GM12864 (cell line): ENCODE measurements around the gene WDR1.

Experiments used
- DNase-seq: peaks from one replicate; pipeline ENCODE4 v3.0.0-alpha.2; 2011; ENCODE audit warnings: low read depth
- H3K4me3 ChIP-seq: 2 replicates; pipeline ENCODE4 v1.5.1; 2011; ENCODE audit warnings: mild to moderate bottlenecking, low read depth, low read length, control low read depth
- TF ChIP-seq, protein P1 (sequence below): IDR thresholded peaks from 2 replicates; pipeline ENCODE4 v1.5.1; 2011; ENCODE audit warnings: low read depth, mild to moderate bottlenecking, moderate library complexity, low read length, control low read depth, inconsistent platforms; ENCODE audit errors: missing control alignments

Gene WDR1, protein sequence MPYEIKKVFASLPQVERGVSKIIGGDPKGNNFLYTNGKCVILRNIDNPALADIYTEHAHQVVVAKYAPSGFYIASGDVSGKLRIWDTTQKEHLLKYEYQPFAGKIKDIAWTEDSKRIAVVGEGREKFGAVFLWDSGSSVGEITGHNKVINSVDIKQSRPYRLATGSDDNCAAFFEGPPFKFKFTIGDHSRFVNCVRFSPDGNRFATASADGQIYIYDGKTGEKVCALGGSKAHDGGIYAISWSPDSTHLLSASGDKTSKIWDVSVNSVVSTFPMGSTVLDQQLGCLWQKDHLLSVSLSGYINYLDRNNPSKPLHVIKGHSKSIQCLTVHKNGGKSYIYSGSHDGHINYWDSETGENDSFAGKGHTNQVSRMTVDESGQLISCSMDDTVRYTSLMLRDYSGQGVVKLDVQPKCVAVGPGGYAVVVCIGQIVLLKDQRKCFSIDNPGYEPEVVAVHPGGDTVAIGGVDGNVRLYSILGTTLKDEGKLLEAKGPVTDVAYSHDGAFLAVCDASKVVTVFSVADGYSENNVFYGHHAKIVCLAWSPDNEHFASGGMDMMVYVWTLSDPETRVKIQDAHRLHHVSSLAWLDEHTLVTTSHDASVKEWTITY

DNA sequence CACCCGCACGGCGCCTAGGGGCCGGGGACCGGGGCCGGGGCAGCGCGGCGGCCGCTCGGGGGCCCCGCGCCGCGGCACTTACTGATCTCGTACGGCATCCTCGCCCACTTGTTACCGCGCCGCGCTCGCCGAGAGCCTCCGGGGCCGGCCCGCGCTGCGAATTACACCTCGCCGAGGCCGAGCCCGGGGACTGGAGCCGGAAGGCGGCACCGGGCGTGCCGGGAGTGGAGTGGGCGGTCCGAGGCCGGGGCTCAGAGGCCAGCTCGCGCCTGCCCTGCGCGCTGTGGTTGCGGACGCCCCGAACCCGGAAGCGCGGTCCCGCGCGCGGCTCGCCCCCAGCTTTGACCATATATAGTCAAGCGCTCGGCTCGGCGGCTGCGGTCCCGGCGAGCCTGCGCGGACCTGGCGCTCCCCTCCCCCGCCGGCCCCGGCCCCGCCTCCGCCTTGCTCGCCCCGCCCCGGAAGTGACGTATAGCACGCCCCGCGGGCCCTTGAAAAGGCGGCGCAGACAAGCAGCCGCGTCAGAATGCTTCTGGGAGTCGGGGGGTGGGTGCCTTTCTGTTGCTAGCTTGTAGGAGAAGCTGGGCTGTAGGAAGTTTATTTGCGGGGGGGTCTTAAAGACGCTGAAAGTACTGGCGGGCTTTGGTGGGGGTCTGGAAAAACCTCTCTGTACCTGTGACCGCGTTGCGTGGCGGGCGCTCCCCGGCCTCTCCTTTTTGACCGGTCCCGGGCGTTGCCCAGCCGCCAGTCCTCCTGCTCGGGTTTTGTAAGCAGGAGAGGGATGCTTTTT is at the start of gene WDR1:
Gene WDR1 (minus strand): TSS at position 231 of the 790 bp plus-strand sequence. CDS start 133 bp downstream, at position 98.
- TF ChIP-seq, protein P1, sequence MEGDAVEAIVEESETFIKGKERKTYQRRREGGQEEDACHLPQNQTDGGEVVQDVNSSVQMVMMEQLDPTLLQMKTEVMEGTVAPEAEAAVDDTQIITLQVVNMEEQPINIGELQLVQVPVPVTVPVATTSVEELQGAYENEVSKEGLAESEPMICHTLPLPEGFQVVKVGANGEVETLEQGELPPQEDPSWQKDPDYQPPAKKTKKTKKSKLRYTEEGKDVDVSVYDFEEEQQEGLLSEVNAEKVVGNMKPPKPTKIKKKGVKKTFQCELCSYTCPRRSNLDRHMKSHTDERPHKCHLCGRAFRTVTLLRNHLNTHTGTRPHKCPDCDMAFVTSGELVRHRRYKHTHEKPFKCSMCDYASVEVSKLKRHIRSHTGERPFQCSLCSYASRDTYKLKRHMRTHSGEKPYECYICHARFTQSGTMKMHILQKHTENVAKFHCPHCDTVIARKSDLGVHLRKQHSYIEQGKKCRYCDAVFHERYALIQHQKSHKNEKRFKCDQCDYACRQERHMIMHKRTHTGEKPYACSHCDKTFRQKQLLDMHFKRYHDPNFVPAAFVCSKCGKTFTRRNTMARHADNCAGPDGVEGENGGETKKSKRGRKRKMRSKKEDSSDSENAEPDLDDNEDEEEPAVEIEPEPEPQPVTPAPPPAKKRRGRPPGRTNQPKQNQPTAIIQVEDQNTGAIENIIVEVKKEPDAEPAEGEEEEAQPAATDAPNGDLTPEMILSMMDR = no peak
- peak; percentile 80 for DNase-seq
- H3K4me3 ChIP-seq = peak within 1 kb of the TSS; percentile 80

DNA sequence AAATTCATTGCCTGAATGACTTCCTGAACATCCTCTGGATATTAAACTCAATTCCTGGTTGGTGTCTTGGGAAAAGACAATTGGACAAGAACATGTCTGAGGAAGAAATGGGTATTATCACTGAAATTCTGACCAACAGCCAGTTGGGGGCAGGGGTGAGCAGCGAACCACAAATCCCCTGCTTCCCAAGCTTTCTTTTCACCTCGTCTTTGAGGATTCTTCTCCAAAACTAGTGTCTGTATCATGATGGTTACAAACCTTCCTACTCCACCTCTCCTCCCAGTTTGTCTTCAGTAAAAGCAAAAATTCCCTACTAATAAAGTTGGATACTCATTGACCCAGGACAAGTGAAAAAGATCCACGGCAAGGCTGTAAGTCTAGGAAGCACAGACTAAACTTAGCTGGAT is 48.3 kb upstream of the WDR1 start:
- H3K4me3 ChIP-seq = no peak overlapping the region
- TF ChIP-seq, protein P1 = peak; percentile 72
- no peak for DNase-seq

DNA sequence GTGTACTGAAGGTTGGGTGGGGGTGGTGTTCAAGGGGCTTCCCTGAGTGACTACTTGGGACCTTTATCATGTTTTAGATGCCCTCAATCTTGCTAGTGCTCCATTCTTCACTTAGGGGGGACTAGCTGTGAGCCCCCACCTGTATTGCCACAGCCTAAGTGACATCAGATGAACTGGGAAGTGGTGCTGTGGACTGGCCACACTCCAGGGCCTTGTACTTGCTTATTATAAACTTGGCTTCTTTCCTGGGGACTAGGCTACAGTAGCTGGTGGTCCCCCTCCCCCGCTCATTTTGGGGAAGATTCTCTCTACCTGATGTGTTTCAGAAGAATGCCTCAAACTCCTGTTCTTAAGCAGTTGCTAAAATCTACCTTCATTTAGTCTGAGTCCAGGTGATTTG is 46.7 kb upstream of the WDR1 start:
- H3K4me3 ChIP-seq = no peak overlapping the region
- DNase-seq = no peak
- TF ChIP-seq, protein P1 = no peak

DNA sequence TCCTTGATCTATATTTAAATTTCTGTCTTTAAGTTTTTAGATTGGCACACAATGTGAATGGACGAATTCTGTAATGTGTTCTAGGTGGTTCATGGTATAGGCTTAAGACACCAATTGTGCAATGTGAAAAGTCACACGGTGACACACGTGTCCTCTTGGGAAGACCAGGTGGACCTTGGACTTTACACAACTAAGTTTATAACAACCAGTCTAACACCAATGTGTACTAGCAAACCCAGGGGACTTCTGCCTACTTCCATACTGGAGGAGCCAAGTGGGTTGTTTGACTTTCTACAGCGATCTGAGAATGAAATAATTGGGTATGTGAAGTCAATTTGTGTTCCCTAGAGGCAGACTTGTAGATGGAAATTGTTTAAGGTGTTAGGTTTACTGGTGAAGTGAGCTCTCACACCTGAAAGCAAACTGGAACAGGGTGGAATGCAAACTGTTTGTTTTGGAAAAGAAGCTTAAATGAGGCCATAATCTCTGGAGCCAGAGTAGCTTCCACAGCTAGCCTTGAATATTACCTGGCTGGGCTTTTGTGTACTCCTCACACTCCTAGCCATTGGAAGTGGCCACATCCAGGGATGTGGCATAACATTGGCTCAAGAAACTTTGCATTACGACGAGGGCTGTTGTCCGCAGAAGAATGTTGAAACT is 45.9 kb upstream of the WDR1 start:
- no peak overlapping the region for H3K4me3 ChIP-seq
- TF ChIP-seq, protein P1 = no peak

DNA sequence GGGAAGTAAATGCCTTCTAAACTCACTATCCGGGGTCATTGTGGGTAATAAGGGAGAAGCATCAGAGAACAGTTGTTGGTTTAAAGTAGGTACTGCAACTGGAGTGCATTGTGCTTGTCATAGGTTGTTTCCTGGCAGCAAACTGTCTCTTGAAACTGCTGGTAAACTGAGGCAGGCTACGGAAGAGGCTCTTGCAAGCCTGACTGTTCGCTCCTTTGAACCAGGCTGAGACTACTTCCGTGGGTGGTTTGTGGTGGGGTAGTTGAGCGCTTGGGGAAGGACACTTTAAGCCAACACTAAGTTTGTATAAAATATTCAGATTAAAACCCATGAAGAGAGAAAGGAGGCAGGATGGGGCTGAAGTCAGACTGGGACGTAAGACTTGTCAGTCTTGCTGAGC is 45.2 kb upstream of the WDR1 start:
- no peak for DNase-seq
- no peak overlapping the region for H3K4me3 ChIP-seq
- TF ChIP-seq, protein P1 = no peak

More for the DNA sequence above, 45.9 kb upstream of the WDR1 start:
- DNase-seq = no peak

DNA sequence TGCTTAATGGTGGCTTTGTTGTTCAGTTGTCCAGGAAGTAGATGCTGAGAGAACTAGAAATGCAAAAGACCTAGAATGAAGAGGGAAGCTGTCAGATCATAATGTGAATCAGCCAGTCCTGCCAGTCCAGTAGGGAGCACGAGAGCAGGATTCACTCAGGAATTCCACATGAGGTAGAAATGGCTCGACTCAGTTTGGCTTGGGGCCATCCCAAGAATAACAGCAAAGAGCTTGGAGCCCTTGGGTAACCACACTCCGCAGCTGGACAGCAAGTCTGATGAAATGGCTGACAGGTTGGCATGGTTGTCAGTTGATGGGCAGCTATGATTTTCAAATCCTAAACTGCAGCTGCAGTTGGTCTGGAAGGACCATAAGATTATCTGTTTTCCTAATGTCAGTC is 44.5 kb upstream of the WDR1 start:
- TF ChIP-seq, protein P1 = no peak
- H3K4me3 ChIP-seq = no peak overlapping the region
- no peak for DNase-seq
